ENCODE data around the gene KREMEN1. TPM values are rescaled to one million over a fixed set of nuclear protein-coding genes. Genes with fewer than 3 reads are reported as not detected.
A peak's percentile ranks its signal among the peaks of the same experiment; 100 is the strongest.

The KREMEN1 gene
- total and polyA plus RNA-seq, 5 donors from 2014 or later, result 0.10 TPM; not detected in 4

- no peak for DNase-seq
- H3K27ac ChIP-seq (ENCODE audit: insufficient read depth, low read length, poor library complexity, severe bottlenecking), result no peak overlapping the region
- no peak for ATAC-seq (ENCODE audit: low read depth in 2 of 2)
- H3K4me1 ChIP-seq (ENCODE audit: control insufficient read depth, insufficient read depth, low read length, poor library complexity, severe bottlenecking), result no peaks in the 10 kb centered on the region
- Mint-ChIP-seq H3K27me3 (peaks cover 9% of the 10 kb centered on the region), H3K4me3 (no peak overlapping the region), H3K36me3 (no peaks in the 10 kb centered on the region), H3K9me3 (no peaks in the 10 kb centered on the region), H3K27ac (no peak overlapping the region), H3K4me1 (no peaks in the 10 kb centered on the region)
- no peak overlapping the region for H3K4me3 ChIP-seq (ENCODE audit: low read depth, low read length)
- H3K36me3 ChIP-seq (ENCODE audit: control insufficient read depth, insufficient read depth, low read length), result no peaks in the 10 kb centered on the region
- H3K9me3 ChIP-seq (ENCODE audit: control insufficient read depth in 2 of 2, low read length in 2 of 2), result no peaks in the 10 kb centered on the region
- H3K27me3 ChIP-seq (ENCODE audit: control insufficient read depth, insufficient read depth, low read length), result no peaks in the 10 kb centered on the region
These were observed 139.9 kb downstream of the KREMEN1 start for GRCh38 chr22:29212743-29213142.

GRCh38 chr22:29213493-29213892, 140.7 kb downstream of the KREMEN1 start:
- no peak overlapping the region for H3K4me3 ChIP-seq (ENCODE audit: low read depth, low read length)
- no peaks in the 10 kb centered on the region for H3K9me3 ChIP-seq (ENCODE audit: control insufficient read depth in 2 of 2, low read length in 2 of 2)
- peaks cover 17% of the 10 kb centered on the region for H3K27me3 Mint-ChIP-seq
- no peaks in the 10 kb centered on the region for H3K4me1 Mint-ChIP-seq
- H3K4me1 ChIP-seq (ENCODE audit: control insufficient read depth, insufficient read depth, low read length, poor library complexity, severe bottlenecking), result no peaks in the 10 kb centered on the region
- H3K27ac Mint-ChIP-seq, result no peak overlapping the region
- DNase-seq (no peak), ATAC-seq (ENCODE audit: low read depth in 2 of 2) (no peak)
- no peaks in the 10 kb centered on the region for H3K36me3 Mint-ChIP-seq
- H3K36me3 ChIP-seq (ENCODE audit: control insufficient read depth, insufficient read depth, low read length), result no peaks in the 10 kb centered on the region
- H3K9me3 Mint-ChIP-seq, result no peaks in the 10 kb centered on the region
- no peaks in the 10 kb centered on the region for H3K27me3 ChIP-seq (ENCODE audit: control insufficient read depth, insufficient read depth, low read length)
- no peak overlapping the region for H3K27ac ChIP-seq (ENCODE audit: insufficient read depth, low read length, poor library complexity, severe bottlenecking)
- no peak overlapping the region for H3K4me3 Mint-ChIP-seq

GRCh38 chr22:29214232-29214631, 141.4 kb downstream of the KREMEN1 start:
- H3K4me3 ChIP-seq (ENCODE audit: low read depth, low read length), result no peak overlapping the region
- no peak overlapping the region for H3K27ac Mint-ChIP-seq
- H3K27ac ChIP-seq (ENCODE audit: insufficient read depth, low read length, poor library complexity, severe bottlenecking), result no peak overlapping the region
- H3K36me3 Mint-ChIP-seq, result no peaks in the 10 kb centered on the region
- peaks cover 17% of the 10 kb centered on the region for H3K27me3 Mint-ChIP-seq
- H3K4me3 Mint-ChIP-seq, result no peak overlapping the region
- H3K9me3 ChIP-seq (ENCODE audit: control insufficient read depth in 2 of 2, low read length in 2 of 2), result no peaks in the 10 kb centered on the region
- no peaks in the 10 kb centered on the region for H3K4me1 Mint-ChIP-seq
- no peaks in the 10 kb centered on the region for H3K9me3 Mint-ChIP-seq
- H3K27me3 ChIP-seq (ENCODE audit: control insufficient read depth, insufficient read depth, low read length), result no peaks in the 10 kb centered on the region
- no peak for ATAC-seq (ENCODE audit: low read depth in 2 of 2)
- H3K4me1 ChIP-seq (ENCODE audit: control insufficient read depth, insufficient read depth, low read length, poor library complexity, severe bottlenecking), result no peaks in the 10 kb centered on the region
- DNase-seq, result no peak
- H3K36me3 ChIP-seq (ENCODE audit: control insufficient read depth, insufficient read depth, low read length), result no peaks in the 10 kb centered on the region

DNA sequence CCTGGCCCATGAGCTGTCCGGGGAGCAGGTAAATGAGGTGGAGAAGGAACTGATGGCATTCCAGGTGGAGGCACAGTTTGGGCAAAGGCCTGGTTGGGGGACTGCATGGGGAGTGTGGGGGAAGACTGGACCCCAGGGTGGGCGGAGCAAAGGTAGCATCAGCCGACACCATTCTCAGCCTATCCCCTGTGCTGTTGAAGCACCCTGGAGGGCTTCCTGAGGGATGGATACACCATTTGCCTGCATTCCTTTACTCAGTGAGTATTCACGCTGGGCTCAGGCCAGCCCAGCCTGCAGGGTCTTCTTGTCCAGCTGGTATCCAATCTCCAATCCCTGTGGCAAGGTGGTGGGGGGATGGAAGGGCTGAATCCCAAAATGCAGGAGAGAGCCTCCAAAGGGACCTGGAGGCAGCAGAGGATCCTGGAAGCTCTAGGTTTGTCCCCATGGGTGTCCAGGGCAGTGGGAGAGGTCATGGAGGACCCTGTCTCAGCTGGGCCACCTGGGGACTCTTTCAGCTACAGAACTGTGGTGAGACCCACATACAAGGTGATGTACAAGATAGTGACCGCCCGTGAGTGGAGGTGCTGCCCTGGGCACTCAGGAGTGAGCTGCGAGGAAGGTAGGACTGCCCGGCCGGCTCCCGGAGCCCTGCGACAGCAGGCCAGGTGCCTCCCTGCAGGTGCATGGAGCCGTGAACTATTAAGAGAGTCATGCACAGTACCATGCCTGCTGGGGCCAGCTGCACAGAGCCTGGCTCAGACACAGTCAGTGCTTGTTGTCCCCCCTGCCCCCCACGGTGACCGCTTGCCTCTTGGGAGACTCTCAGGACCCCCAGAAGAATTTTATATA, 142.4 kb downstream of the KREMEN1 start:
- ATAC-seq (ENCODE audit: low read depth in 2 of 2), result no peak
- H3K4me3 ChIP-seq (ENCODE audit: low read depth, low read length), result no peak overlapping the region
- H3K4me3 Mint-ChIP-seq, result no peak overlapping the region

DNA sequence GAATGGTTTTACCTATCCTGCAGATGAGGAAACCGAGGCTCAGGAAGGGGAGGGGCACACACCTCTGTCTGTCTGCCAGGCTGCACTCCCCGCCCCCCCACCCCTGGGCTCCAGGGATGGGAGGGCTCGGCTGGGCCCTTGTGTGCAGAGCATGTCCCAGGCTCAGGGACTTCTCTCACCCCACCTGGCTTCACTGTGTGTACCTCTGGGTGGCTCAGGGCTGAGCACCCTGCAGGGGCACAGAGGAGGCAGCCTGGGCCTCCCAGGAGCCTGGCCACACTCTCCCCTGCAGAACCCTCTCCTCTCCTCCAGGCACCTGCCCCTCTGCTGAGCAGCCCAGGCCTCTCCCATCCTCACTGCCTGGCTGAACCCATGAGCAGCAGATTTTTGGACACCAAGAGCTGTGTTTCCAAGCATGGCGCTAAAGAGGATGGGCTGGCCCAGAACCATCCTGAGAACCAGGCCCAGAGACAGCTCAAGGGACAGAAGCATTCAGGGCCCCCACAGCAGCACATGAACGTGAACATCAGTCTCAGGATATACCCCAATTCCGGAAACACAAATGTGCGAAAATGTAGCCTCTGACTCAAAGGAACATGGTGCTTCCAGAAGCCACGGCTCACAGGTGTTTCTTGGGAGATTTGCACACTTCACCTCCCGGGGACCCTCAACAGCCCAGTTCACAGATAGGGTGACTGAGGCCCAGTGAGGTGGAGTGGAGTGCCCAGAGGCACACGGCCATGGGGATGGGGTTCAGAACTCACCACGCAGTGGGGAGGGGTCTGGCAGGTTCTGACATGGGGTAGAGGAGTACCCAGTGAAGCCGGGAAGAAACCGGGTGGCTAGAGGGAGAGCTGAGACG, 143.4 kb downstream of the KREMEN1 start:
- DNase-seq (no peak), ATAC-seq (ENCODE audit: low read depth in 2 of 2) (peak in 1 of 2 donors; percentile 21)
- H3K27ac ChIP-seq (ENCODE audit: insufficient read depth, low read length, poor library complexity, severe bottlenecking), result no peak overlapping the region
- Mint-ChIP-seq H3K4me1 (no peaks in the 10 kb centered on the region), H3K27me3 (peaks cover 11% of the 10 kb centered on the region), H3K36me3 (no peaks in the 10 kb centered on the region), H3K4me3 (no peak overlapping the region), H3K9me3 (no peaks in the 10 kb centered on the region), H3K27ac (no peak overlapping the region)
- no peaks in the 10 kb centered on the region for H3K36me3 ChIP-seq (ENCODE audit: control insufficient read depth, insufficient read depth, low read length)
- H3K9me3 ChIP-seq (ENCODE audit: control insufficient read depth in 2 of 2, low read length in 2 of 2), result no peaks in the 10 kb centered on the region
- H3K4me1 ChIP-seq (ENCODE audit: control insufficient read depth, insufficient read depth, low read length, poor library complexity, severe bottlenecking), result no peaks in the 10 kb centered on the region
- no peak overlapping the region for H3K4me3 ChIP-seq (ENCODE audit: low read depth, low read length)
- no peaks in the 10 kb centered on the region for H3K27me3 ChIP-seq (ENCODE audit: control insufficient read depth, insufficient read depth, low read length)

More for the DNA sequence above, 142.4 kb downstream of the KREMEN1 start:
- Histone ChIP-seq H3K4me1 (ENCODE audit: control insufficient read depth, insufficient read depth, low read length, poor library complexity, severe bottlenecking) (no peaks in the 10 kb centered on the region), H3K27ac (ENCODE audit: insufficient read depth, low read length, poor library complexity, severe bottlenecking) (no peak overlapping the region), H3K27me3 (ENCODE audit: control insufficient read depth, insufficient read depth, low read length) (no peaks in the 10 kb centered on the region), H3K9me3 (ENCODE audit: control insufficient read depth in 2 of 2, low read length in 2 of 2) (no peaks in the 10 kb centered on the region), H3K36me3 (ENCODE audit: control insufficient read depth, insufficient read depth, low read length) (no peaks in the 10 kb centered on the region)
- Mint-ChIP-seq H3K4me1 (no peaks in the 10 kb centered on the region), H3K36me3 (no peaks in the 10 kb centered on the region), H3K27ac (no peak overlapping the region), H3K9me3 (no peaks in the 10 kb centered on the region), H3K27me3 (peaks cover 16% of the 10 kb centered on the region)
- no peak for DNase-seq

- Histone ChIP-seq H3K27ac (ENCODE audit: insufficient read depth, low read length, poor library complexity, severe bottlenecking) (no peak overlapping the region), H3K4me3 (ENCODE audit: low read depth, low read length) (no peak overlapping the region), H3K36me3 (ENCODE audit: control insufficient read depth, insufficient read depth, low read length) (no peaks in the 10 kb centered on the region), H3K27me3 (ENCODE audit: control insufficient read depth, insufficient read depth, low read length) (no peaks in the 10 kb centered on the region), H3K9me3 (ENCODE audit: control insufficient read depth in 2 of 2, low read length in 2 of 2) (no peaks in the 10 kb centered on the region), H3K4me1 (ENCODE audit: control insufficient read depth, insufficient read depth, low read length, poor library complexity, severe bottlenecking) (no peaks in the 10 kb centered on the region)
- no peaks in the 10 kb centered on the region for H3K9me3 Mint-ChIP-seq
- no peak for DNase-seq
- ATAC-seq (ENCODE audit: low read depth in 2 of 2), result no peak
- H3K27ac Mint-ChIP-seq, result no peak overlapping the region
- no peaks in the 10 kb centered on the region for H3K36me3 Mint-ChIP-seq
- peaks cover 11% of the 10 kb centered on the region for H3K27me3 Mint-ChIP-seq
- H3K4me1 Mint-ChIP-seq, result no peaks in the 10 kb centered on the region
- no peak overlapping the region for H3K4me3 Mint-ChIP-seq
These were observed 144.2 kb downstream of the KREMEN1 start for GRCh38 chr22:29216873-29217666.
